Astrocyte (in vitro differentiated cells and primary cell): Measurements from ENCODE around the gene ARID5B. TPM values are rescaled to one million over a fixed set of nuclear protein-coding genes. Genes with fewer than 3 reads are reported as not detected.

Experiments used
- DNase-seq: peaks from one replicate; pipeline ENCODE4 v3.0.0-alpha.2; 2010; ENCODE audit warnings: low read depth
- FAIRE-seq: peaks from 2 replicates; lab custom pipeline; 2011; peaks lifted over from hg19 to GRCh38; lab: Jason Lieb, UNC
- H2AFZ ChIP-seq: 2 replicates; pipeline ENCODE4 v1.6.0; 2012; ENCODE audit warnings: low read depth, low read length, inconsistent platforms
- H3K27ac ChIP-seq: 2 replicates; pipeline ENCODE4 v1.5.1; 2011; ENCODE audit warnings: low read depth, low read length, inconsistent platforms
- H3K27me3 ChIP-seq: 2 replicates; pipeline ENCODE4 v1.6.0; 2011; ENCODE audit warnings: low read length, inconsistent platforms; ENCODE audit not compliant: insufficient read depth
- H3K36me3 ChIP-seq: 2 replicates; pipeline ENCODE4 v1.5.1; 2011; ENCODE audit warnings: low read length, inconsistent platforms; ENCODE audit not compliant: insufficient read depth
- H3K4me1 ChIP-seq: 2 replicates; pipeline ENCODE4 v1.5.1; 2011; ENCODE audit warnings: low read length, inconsistent platforms; ENCODE audit not compliant: insufficient read depth
- H3K4me2 ChIP-seq: 2 replicates; pipeline ENCODE4 v1.6.0; 2012; ENCODE audit warnings: low read length, inconsistent platforms
- H3K4me3 ChIP-seq: 2 replicates; pipeline ENCODE4 v1.5.1; 2011; ENCODE audit warnings: low read depth, mild to moderate bottlenecking, low read length, inconsistent platforms; ENCODE audit not compliant: insufficient read depth
- H3K79me2 ChIP-seq: 2 replicates; pipeline ENCODE4 v1.6.0; 2012; ENCODE audit warnings: mild to moderate bottlenecking, low read length, inconsistent platforms; ENCODE audit not compliant: insufficient read depth
- H3K9ac ChIP-seq: 2 replicates; pipeline ENCODE4 v1.6.0; 2012; ENCODE audit warnings: mild to moderate bottlenecking, low read length, inconsistent platforms
- H3K9me3 ChIP-seq: 2 replicates; pipeline ENCODE4 v1.5.1; 2012; ENCODE audit warnings: low read depth, mild to moderate bottlenecking, low read length, inconsistent platforms; ENCODE audit not compliant: insufficient read depth
- H4K20me1 ChIP-seq: 2 replicates; pipeline ENCODE4 v1.6.0; 2012; ENCODE audit warnings: low read length, inconsistent platforms; ENCODE audit not compliant: insufficient read depth
- H3K27ac Mint-ChIP-seq: one replicate; pipeline ENCODE4 v1.8.0; 2021; ENCODE audit warnings: mild to moderate bottlenecking, mixed read lengths; ENCODE audit not compliant: unreplicated experiment
- H3K27me3 Mint-ChIP-seq: one replicate; pipeline ENCODE4 v1.8.0; 2021; ENCODE audit warnings: low read depth, mixed read lengths; ENCODE audit not compliant: unreplicated experiment
- H3K36me3 Mint-ChIP-seq: one replicate; pipeline ENCODE4 v1.8.0; 2021; ENCODE audit warnings: low read depth, mixed read lengths; ENCODE audit not compliant: unreplicated experiment
- H3K4me1 Mint-ChIP-seq: one replicate; pipeline ENCODE4 v1.8.0; 2021; ENCODE audit warnings: low read depth, mixed read lengths; ENCODE audit not compliant: unreplicated experiment
- H3K4me3 Mint-ChIP-seq: one replicate; pipeline ENCODE4 v1.8.0; 2021; ENCODE audit warnings: mild to moderate bottlenecking, moderate library complexity, mixed read lengths; ENCODE audit not compliant: unreplicated experiment
- H3K9me3 Mint-ChIP-seq: one replicate; pipeline ENCODE4 v1.8.0; 2021; ENCODE audit warnings: mild to moderate bottlenecking, mixed read lengths; ENCODE audit not compliant: unreplicated experiment
- EZH2 ChIP-seq: IDR thresholded peaks from 2 replicates; pipeline ENCODE4 v1.6.1; 2012; ENCODE audit warnings: mild to moderate bottlenecking, low read length, inconsistent platforms; ENCODE audit not compliant: insufficient read depth
- total RNA-seq: library from RNA; stranded (reverse); gene quantifications from 2 replicates; pipeline ENCODE4 v1.2.1, GENCODE V29; 2021
- TF ChIP-seq, protein P1 (sequence below): IDR thresholded peaks from 2 replicates; pipeline ENCODE4 v1.5.1; 2011; ENCODE audit warnings: low read depth, mild to moderate bottlenecking, inconsistent platforms, low read length, moderate library complexity; ENCODE audit not compliant: insufficient read depth

ARID5B gene
- total RNA-seq, 1 donor from 2014 or later = 66.0 TPM

DNA sequence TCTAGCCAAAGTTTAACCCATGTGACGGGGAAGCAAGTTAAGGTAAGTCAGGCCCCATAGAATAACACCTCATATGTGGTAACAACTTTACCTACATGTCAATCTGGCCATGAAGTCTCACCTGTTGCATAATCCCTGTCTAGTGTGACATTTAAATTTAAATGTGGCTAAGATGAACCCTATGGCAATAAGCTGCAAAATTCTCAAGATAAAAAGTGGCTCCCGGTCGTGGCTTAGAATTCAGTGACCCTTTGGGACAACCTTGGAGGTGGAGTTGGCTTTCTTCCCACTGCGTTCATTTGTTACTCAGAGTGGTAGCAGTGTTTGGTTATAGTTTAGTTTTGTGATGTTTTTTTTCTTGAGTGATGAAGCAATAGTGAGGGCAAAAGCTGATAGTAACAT is 90.6 kb downstream of the ARID5B start:
- DNase-seq (peak; percentile 49), FAIRE-seq (no peak)
- Histone ChIP-seq H3K4me3 (no peak overlapping the region), H3K4me2 (peak overlapping the region; percentile 81), H3K9ac (peak overlapping the region; percentile 6), H3K9me3 (no peaks in the 10 kb centered on the region), H3K79me2 (peaks cover 24% of the 10 kb centered on the region), H3K27me3 (no peaks in the 10 kb centered on the region), H3K36me3 (no peaks in the 10 kb centered on the region), H4K20me1 (peaks cover 13% of the 10 kb centered on the region), H2AFZ (no peak overlapping the region), H3K4me1 (peaks cover 26% of the 10 kb centered on the region), H3K27ac (peak overlapping the region; percentile 65)
- peaks cover 26% of the 10 kb centered on the region for H3K4me1 Mint-ChIP-seq
- H3K27me3 Mint-ChIP-seq = no peaks in the 10 kb centered on the region
- peak overlapping the region; percentile 59 for H3K27ac Mint-ChIP-seq
- no peak overlapping the region for H3K4me3 Mint-ChIP-seq
- H3K9me3 Mint-ChIP-seq = no peaks in the 10 kb centered on the region
- TF ChIP-seq, protein P1, sequence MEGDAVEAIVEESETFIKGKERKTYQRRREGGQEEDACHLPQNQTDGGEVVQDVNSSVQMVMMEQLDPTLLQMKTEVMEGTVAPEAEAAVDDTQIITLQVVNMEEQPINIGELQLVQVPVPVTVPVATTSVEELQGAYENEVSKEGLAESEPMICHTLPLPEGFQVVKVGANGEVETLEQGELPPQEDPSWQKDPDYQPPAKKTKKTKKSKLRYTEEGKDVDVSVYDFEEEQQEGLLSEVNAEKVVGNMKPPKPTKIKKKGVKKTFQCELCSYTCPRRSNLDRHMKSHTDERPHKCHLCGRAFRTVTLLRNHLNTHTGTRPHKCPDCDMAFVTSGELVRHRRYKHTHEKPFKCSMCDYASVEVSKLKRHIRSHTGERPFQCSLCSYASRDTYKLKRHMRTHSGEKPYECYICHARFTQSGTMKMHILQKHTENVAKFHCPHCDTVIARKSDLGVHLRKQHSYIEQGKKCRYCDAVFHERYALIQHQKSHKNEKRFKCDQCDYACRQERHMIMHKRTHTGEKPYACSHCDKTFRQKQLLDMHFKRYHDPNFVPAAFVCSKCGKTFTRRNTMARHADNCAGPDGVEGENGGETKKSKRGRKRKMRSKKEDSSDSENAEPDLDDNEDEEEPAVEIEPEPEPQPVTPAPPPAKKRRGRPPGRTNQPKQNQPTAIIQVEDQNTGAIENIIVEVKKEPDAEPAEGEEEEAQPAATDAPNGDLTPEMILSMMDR = no peak
- TF ChIP-seq EZH2 = no peak
- peaks cover 5% of the 10 kb centered on the region for H3K36me3 Mint-ChIP-seq

DNA sequence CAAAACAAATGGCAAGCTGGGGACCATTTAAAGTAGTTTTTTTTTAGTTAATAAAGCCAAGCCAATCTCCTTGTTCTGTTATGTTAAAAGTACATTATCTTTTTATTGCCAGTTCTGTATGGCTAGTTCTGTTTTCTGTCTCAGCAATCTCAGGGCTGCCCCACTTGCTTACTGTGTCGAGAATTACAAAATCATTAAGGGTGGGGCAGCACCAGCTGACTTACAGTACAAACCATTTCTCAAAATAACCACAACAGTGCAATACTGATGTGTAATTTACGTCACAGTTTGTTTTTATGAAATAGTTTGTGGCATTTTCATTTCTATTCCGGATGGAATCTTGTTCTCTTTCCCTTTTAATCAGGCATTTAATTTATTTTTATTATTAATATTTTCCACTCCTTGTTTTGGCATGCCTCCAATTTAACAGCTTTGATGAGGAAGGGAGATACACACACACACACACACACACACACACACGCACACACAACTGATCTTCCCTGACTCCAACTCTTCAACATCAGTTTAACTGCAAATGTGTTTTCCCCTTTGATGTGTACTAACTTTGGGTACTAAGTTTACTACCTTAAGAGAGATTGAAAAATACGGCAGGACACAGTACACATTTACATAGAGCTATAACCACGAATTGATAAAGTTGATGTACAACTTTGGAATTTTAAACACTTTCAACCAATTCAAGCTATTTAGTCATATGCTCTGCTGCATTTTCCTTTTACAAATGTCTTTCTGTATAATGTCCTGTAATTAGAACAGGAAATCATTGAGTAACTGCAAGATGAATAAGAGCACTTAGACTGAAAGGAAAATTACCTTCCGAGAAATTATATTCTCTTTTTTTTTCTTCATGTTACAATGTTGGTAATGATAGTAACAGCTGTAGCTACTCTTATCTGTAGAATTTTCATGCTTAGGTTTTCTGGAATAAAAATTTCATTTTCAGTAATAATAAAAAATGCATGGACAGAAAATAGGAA is 91.5 kb downstream of the ARID5B start:
- H3K79me2 ChIP-seq = peaks cover 21% of the 10 kb centered on the region
- peak overlapping the region; percentile 65 for H3K27ac ChIP-seq
- no peak overlapping the region for H2AFZ ChIP-seq
- no peak overlapping the region for H3K27ac Mint-ChIP-seq
- H3K4me3 Mint-ChIP-seq = no peak overlapping the region
- no peaks in the 10 kb centered on the region for H3K27me3 ChIP-seq
- no peaks in the 10 kb centered on the region for H3K9me3 Mint-ChIP-seq
- no peaks in the 10 kb centered on the region for H3K9me3 ChIP-seq
- peaks cover 26% of the 10 kb centered on the region for H3K4me1 ChIP-seq
- peaks cover 23% of the 10 kb centered on the region for H3K4me1 Mint-ChIP-seq
- H3K4me2 ChIP-seq = peak overlapping the region; percentile 81
- peak overlapping the region; percentile 62 for H3K9ac ChIP-seq
- peaks cover 6% of the 10 kb centered on the region for H3K36me3 Mint-ChIP-seq
- peaks cover 8% of the 10 kb centered on the region for H4K20me1 ChIP-seq
- H3K27me3 Mint-ChIP-seq = no peaks in the 10 kb centered on the region
- no peaks in the 10 kb centered on the region for H3K36me3 ChIP-seq
- FAIRE-seq = no peak
- DNase-seq = peak; percentile 93
- TF ChIP-seq, protein P1 = no peak
- TF ChIP-seq EZH2 = no peak
- peak overlapping the region; percentile 37 for H3K4me3 ChIP-seq
